ENCODE measurements around the gene ERCC2. TPM values are rescaled to one million over a fixed set of nuclear protein-coding genes. Genes with fewer than 3 reads are reported as not detected.

The ERCC2 gene
- total and polyA plus RNA-seq, 9 donors, result 6.3 to 18.6 (median 16.8) TPM

DNA sequence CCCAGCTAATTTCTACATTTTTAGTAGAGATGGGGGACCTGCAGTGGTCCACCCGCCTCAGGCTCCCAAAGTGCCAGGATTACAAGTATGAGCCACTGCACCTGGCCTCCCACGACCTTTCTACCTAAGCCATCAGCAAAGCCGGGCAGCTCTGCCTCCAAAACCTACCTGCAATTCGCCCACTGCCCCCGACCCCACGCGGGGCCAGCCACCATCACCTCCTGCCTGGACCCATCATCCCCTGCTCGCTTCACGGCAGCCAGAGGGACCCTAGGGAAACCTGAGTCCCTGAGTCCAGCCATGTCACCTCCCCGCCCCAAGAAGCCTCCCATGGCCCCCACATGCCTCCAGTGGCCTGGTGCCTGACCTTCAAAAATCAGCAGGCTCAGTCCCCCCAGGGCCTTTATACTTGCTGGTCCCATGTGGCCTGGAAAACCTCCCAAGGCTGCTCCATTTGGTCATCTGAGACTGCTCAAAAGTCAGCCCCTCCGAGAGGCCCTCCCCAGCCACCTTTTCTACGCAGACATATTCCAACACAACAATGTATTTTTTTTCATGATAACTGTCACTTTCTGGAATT, 12.1 kb downstream of the ERCC2 start:
- Histone ChIP-seq H3K4me3 (no peak overlapping the region), H3K4me1 (ENCODE audit: insufficient read depth) (no peaks in the 10 kb centered on the region), H3K27me3 (no peaks in the 10 kb centered on the region), H3K27ac (no peak overlapping the region), H3K36me3 (no peaks in the 10 kb centered on the region), H3K9me3 (no peaks in the 10 kb centered on the region)
- WGBS, 3 donors, result 85 to 89% (median 86%) methylated on average over 12 of the region's 12 CpGs
- TF ChIP-seq EP300 (IDR thresholded peaks at IDR 0.05) (no peak), POLR2A (IDR thresholded peaks at IDR 0.05) (no peak)
- TF ChIP-seq, protein P1, sequence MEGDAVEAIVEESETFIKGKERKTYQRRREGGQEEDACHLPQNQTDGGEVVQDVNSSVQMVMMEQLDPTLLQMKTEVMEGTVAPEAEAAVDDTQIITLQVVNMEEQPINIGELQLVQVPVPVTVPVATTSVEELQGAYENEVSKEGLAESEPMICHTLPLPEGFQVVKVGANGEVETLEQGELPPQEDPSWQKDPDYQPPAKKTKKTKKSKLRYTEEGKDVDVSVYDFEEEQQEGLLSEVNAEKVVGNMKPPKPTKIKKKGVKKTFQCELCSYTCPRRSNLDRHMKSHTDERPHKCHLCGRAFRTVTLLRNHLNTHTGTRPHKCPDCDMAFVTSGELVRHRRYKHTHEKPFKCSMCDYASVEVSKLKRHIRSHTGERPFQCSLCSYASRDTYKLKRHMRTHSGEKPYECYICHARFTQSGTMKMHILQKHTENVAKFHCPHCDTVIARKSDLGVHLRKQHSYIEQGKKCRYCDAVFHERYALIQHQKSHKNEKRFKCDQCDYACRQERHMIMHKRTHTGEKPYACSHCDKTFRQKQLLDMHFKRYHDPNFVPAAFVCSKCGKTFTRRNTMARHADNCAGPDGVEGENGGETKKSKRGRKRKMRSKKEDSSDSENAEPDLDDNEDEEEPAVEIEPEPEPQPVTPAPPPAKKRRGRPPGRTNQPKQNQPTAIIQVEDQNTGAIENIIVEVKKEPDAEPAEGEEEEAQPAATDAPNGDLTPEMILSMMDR (IDR thresholded peaks at IDR 0.05), result no peak
- intact Hi-C loops (cut with DNase I), result no loop called here
- DNase-seq, result no peak

DNA sequence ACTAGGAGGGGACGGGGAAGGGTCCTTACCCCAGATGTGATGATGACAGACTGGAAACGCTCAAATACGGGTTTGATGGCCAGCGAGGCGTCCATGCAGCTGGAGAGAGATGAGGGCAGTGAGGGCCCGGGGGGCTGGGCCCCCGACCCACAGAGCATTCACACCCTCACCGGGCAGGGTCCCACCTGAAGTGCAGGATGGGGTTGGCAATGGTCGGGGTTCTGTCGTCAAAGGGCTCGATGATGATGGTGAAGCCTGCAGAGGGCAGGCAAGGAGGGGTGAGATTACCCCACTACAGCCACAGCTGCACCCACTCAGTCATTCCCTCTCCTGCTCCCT, 13.0 kb downstream of the ERCC2 start:
- Histone ChIP-seq H3K4me1 (ENCODE audit: insufficient read depth) (no peaks in the 10 kb centered on the region), H3K9me3 (no peaks in the 10 kb centered on the region), H3K27ac (no peak overlapping the region), H3K27me3 (no peaks in the 10 kb centered on the region), H3K36me3 (no peaks in the 10 kb centered on the region), H3K4me3 (no peak overlapping the region)
- TF ChIP-seq, protein P1 (IDR thresholded peaks at IDR 0.05), result no peak
- TF ChIP-seq POLR2A (IDR thresholded peaks at IDR 0.05) (no peak), EP300 (IDR thresholded peaks at IDR 0.05) (no peak)
- DNase-seq, result no peak
- intact Hi-C loops (cut with DNase I), result no loop called here
- WGBS, 3 donors, result 89 to 92% (median 89%) methylated on average over 11 of the region's 11 CpGs

DNA sequence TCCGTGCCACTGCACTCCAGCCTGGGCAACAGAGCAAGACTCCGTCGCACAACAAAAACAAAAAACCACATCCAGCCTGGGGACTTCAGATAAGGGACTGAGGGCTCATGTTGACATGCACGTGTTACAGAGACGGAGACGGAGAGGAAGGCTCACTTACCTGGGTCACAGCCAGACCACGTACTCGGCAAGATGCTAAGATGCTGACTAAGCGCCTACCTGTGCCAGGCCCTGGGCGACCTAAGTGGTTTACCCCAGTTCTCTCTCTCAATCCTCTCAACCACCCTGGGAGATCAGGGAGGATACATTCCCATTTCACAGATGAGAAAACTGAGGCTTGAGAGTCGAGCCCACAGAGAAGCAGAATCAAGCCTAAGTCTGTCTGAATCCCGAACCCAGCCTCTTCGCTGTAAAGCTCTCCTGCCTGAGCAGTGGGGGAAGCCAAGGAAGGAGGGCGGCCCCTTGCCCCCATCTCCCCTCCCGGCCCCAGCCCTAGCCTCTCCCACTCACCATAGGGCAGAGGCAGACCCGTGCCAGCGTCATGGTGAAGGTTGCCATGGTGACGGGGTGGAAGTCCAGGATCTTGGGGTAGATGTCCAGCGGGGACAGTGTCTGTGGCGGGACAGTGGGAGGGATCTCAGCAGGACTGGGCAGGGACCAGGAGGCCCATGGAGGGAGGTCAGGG, 13.5 kb downstream of the ERCC2 start:
- WGBS, 3 donors, result 81 to 84% (median 83%) methylated on average over 20 of the region's 20 CpGs

DNA sequence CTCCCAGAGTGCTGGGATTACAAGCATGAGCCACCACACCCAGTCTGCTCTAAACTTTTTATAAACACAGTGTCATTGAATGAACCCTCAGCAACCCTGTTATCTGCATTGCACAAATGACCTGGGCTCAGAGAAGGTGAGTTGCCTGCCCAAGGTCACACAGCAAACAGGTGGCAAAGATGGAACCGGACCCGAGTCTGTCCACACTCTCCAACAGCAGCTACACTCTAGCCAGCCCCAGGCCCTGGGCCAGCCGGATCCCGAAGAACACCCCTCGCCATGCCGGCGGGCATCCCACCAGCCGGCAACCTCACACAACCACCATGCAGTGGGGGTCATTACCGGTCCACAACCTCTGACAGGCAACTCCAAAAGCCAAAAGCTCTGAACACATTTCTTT, 14.5 kb downstream of the ERCC2 start:
- Histone ChIP-seq H3K36me3 (no peaks in the 10 kb centered on the region), H3K27me3 (no peaks in the 10 kb centered on the region), H3K4me3 (no peak overlapping the region), H3K27ac (no peak overlapping the region), H3K9me3 (no peaks in the 10 kb centered on the region), H3K4me1 (ENCODE audit: insufficient read depth) (no peaks in the 10 kb centered on the region)
- no peak for DNase-seq
- WGBS, 3 donors, result 95 to 98% (median 95%) methylated on average over 9 of the region's 9 CpGs
- intact Hi-C loops (cut with DNase I), result no loop called here
- TF ChIP-seq EP300 (IDR thresholded peaks at IDR 0.05) (no peak), POLR2A (IDR thresholded peaks at IDR 0.05) (no peak)

More for the DNA sequence above, 13.5 kb downstream of the ERCC2 start:
- H3K4me1 ChIP-seq (ENCODE audit: insufficient read depth), result no peaks in the 10 kb centered on the region
- no peak for DNase-seq
- intact Hi-C loops (cut with DNase I), result no loop called here
- no peaks in the 10 kb centered on the region for H3K9me3 ChIP-seq
- H3K27ac ChIP-seq, result no peak overlapping the region
- no peak overlapping the region for H3K4me3 ChIP-seq
- H3K36me3 ChIP-seq, result no peaks in the 10 kb centered on the region
- no peak for TF ChIP-seq POLR2A (IDR thresholded peaks at IDR 0.05)
- no peak for TF ChIP-seq EP300 (IDR thresholded peaks at IDR 0.05)
- H3K27me3 ChIP-seq, result no peaks in the 10 kb centered on the region

DNA sequence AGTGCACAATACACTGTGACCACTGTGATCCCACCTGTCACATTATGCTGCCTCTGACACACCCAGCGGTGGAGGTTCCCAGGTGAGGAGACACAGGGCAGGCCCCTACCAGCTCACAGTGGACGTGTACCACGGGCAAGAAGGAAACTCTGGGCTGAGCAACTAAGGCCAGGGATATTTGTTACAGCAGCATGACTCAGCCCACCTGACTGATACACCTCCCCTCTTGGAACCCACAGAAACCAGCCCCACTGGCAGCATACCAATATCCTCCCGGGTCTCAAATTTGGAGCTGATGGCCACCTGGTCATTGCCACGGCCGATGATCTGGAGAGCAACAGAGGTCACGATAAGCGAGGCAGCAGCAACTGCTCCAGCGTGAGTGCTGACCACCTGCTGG, 15.0 kb downstream of the ERCC2 start:
- Histone ChIP-seq H3K9me3 (no peaks in the 10 kb centered on the region), H3K4me3 (no peak overlapping the region), H3K27me3 (no peaks in the 10 kb centered on the region), H3K36me3 (no peaks in the 10 kb centered on the region), H3K4me1 (ENCODE audit: insufficient read depth) (no peaks in the 10 kb centered on the region), H3K27ac (no peak overlapping the region)
- 94 to 97% (median 96%) methylated on average over 9 of the region's 9 CpGs for WGBS, 3 donors
- intact Hi-C loops (cut with DNase I), result no loop called here
- DNase-seq, result no peak
- TF ChIP-seq EP300 (IDR thresholded peaks at IDR 0.05) (no peak), POLR2A (IDR thresholded peaks at IDR 0.05) (no peak)
- TF ChIP-seq, protein P1 (IDR thresholded peaks at IDR 0.05), result no peak

All from ovary (tissue), 9 donors.